ENCODE results near the gene LHCGR. TPM values are rescaled to one million over a fixed set of nuclear protein-coding genes. Genes with fewer than 3 reads are reported as not detected.

The LHCGR gene
- total and polyA plus RNA-seq, 10 donors, result 0.03 TPM; not detected in 9

- 65 to 83% (median 72%) methylated on average over 2 of the region's 2 CpGs for WGBS, 5 donors
Measured at GRCh38 chr2:48736251-48736650, 19.3 kb downstream of the LHCGR start.

GRCh38 chr2:48734576-48735303, 20.8 kb downstream of the LHCGR start:
- 64 to 82% (median 72%) methylated on average over 5 of the region's 5 CpGs for WGBS, 5 donors
- H3K4me3 ChIP-seq, result no peak overlapping the region
- TF ChIP-seq CTCF (IDR thresholded peaks at IDR 0.05 in 8 of 11, conservative IDR thresholded peaks at IDR 0.05 in 3 of 11) (no peak), POLR2AphosphoS5 (IDR thresholded peaks at IDR 0.05) (no peak), POLR2A (IDR thresholded peaks at IDR 0.05) (no peak)
- peaks cover 0 to 2% (median 0%) of the 10 kb centered on the region in 8 donors for H3K9me3 ChIP-seq
- no peaks in the 10 kb centered on the region for H3K4me1 ChIP-seq
- no peaks in the 10 kb centered on the region for H3K36me3 ChIP-seq
- DNase-seq, result no peak
- peaks cover 0 to 4% (median 0%) of the 10 kb centered on the region in 7 donors for H3K27me3 ChIP-seq (replicated peaks in 1 of 7)
- no peak overlapping the region for H3K27ac ChIP-seq
- intact Hi-C loops (cut with DNase I; ENCODE audit: low total_unique reads), result no loop called here

More at GRCh38 chr2:48736251-48736650, 19.3 kb downstream of the LHCGR start:
- Histone ChIP-seq H3K4me1 (no peaks in the 10 kb centered on the region), H3K36me3 (no peaks in the 10 kb centered on the region), H3K27ac (no peak overlapping the region), H3K4me3 (no peak overlapping the region), H3K27me3 (replicated peaks in 1 of 7) (peaks cover 0 to 4% (median 0%) of the 10 kb centered on the region in 7 donors), H3K9me3 (peaks cover 0 to 4% (median 0%) of the 10 kb centered on the region in 8 donors)
- intact Hi-C loops (cut with DNase I; ENCODE audit: low total_unique reads), result no loop called here
- TF ChIP-seq POLR2AphosphoS5 (IDR thresholded peaks at IDR 0.05) (no peak), CTCF (IDR thresholded peaks at IDR 0.05 in 8 of 11, conservative IDR thresholded peaks at IDR 0.05 in 3 of 11) (no peak), POLR2A (IDR thresholded peaks at IDR 0.05) (no peak)
- DNase-seq, result no peak

GRCh38 chr2:48733067-48733503, 22.4 kb downstream of the LHCGR start:
- Histone ChIP-seq H3K4me1 (no peaks in the 10 kb centered on the region), H3K36me3 (no peaks in the 10 kb centered on the region), H3K27me3 (replicated peaks in 1 of 7) (peaks cover 0 to 4% (median 0%) of the 10 kb centered on the region in 7 donors), H3K9me3 (no peaks in the 10 kb centered on the region), H3K27ac (no peak overlapping the region), H3K4me3 (no peak overlapping the region)
- no peak for DNase-seq
- WGBS, 5 donors, result 9 to 48% (median 37%) methylated on average over 2 of the region's 2 CpGs
- intact Hi-C loops (cut with DNase I; ENCODE audit: low total_unique reads), result no loop called here
- TF ChIP-seq POLR2AphosphoS5 (IDR thresholded peaks at IDR 0.05) (no peak), POLR2A (IDR thresholded peaks at IDR 0.05) (no peak), CTCF (IDR thresholded peaks at IDR 0.05 in 8 of 11, conservative IDR thresholded peaks at IDR 0.05 in 3 of 11) (no peak)

- no peak for DNase-seq
- no peak overlapping the region for H3K27ac ChIP-seq
- H3K27me3 ChIP-seq (replicated peaks in 1 of 7), result peaks cover 0 to 4% (median 0%) of the 10 kb centered on the region in 7 donors
- intact Hi-C loops (cut with DNase I; ENCODE audit: low total_unique reads), result no loop called here
- no peaks in the 10 kb centered on the region for H3K36me3 ChIP-seq
- H3K4me1 ChIP-seq, result no peaks in the 10 kb centered on the region
- TF ChIP-seq CTCF (IDR thresholded peaks at IDR 0.05 in 8 of 11, conservative IDR thresholded peaks at IDR 0.05 in 3 of 11) (no peak), POLR2AphosphoS5 (IDR thresholded peaks at IDR 0.05) (no peak), POLR2A (IDR thresholded peaks at IDR 0.05) (no peak)
- H3K9me3 ChIP-seq, result no peaks in the 10 kb centered on the region
- no peak overlapping the region for H3K4me3 ChIP-seq
Measured at GRCh38 chr2:48728840-48729239, 26.7 kb downstream of the LHCGR start.

All from spleen (tissue), 11 donors.